HEK293T (cell line): ENCODE data around the gene GPX5.

Source experiments
- CTCF ChIA-PET: fragments of 350-600 bp; formaldehyde crosslinking; extraction: SDS; loops from one replicate; lab custom pipeline; 2021; ENCODE audit warnings: antibody characterized with exemption, inconsistent platforms; lab: Yijun Ruan, JAX
- POLR2A ChIA-PET: fragments of 350-600 bp; formaldehyde crosslinking; extraction: SDS; loops from one replicate; lab custom pipeline; 2020; ENCODE audit warnings: antibody characterized with exemption, inconsistent platforms; lab: Yijun Ruan, JAX
- DNase-seq: peaks from one replicate; pipeline ENCODE4 v3.0.0; 2012; ENCODE audit warnings: mixed read lengths; ENCODE audit errors: extremely low spot score
- ARNT ChIP-seq: fragments of 450-650 bp; IDR thresholded peaks from 2 replicates; pipeline ENCODE4 v1.6.1; 2017; ENCODE audit warnings: mild to moderate bottlenecking
- BHLHE40 ChIP-seq: fragments of 450-650 bp; IDR thresholded peaks from 2 replicates; pipeline ENCODE4 v1.6.1; 2016; ENCODE audit warnings: mild to moderate bottlenecking, moderate library complexity, borderline replicate concordance
- CTBP1 ChIP-seq: fragments of 450-650 bp; IDR thresholded peaks from 2 replicates; pipeline ENCODE4 v1.6.1; 2016; ENCODE audit warnings: borderline replicate concordance
- ELF4 ChIP-seq: fragments of 450-650 bp; IDR thresholded peaks from 2 replicates; pipeline ENCODE4 v1.6.1; 2017; ENCODE audit warnings: antibody characterized with exemption
- FOXA1 ChIP-seq: fragments of 450-650 bp; IDR thresholded peaks from 2 replicates; pipeline ENCODE4 v1.6.1; 2016; ENCODE audit warnings: mild to moderate bottlenecking
- FOXK2 ChIP-seq: fragments of 450-650 bp; IDR thresholded peaks from 2 replicates; pipeline ENCODE4 v1.6.1; 2016; ENCODE audit warnings: mild to moderate bottlenecking
- FOXM1 ChIP-seq: fragments of 450-650 bp; IDR thresholded peaks from 2 replicates; pipeline ENCODE4 v1.6.1; 2017; ENCODE audit warnings: mild to moderate bottlenecking, borderline replicate concordance
- HDGF ChIP-seq: fragments of 450-650 bp; IDR thresholded peaks from 2 replicates; pipeline ENCODE4 v1.6.1; 2017; ENCODE audit warnings: antibody characterized with exemption, borderline replicate concordance
- L3MBTL2 ChIP-seq: fragments of 450-650 bp; conservative IDR thresholded peaks from 2 replicates; pipeline ENCODE4 v1.6.1; 2016; ENCODE audit warnings: mild to moderate bottlenecking
- LEF1 ChIP-seq: fragments of 450-650 bp; IDR thresholded peaks from 2 replicates; pipeline ENCODE4 v1.6.1; 2017; ENCODE audit warnings: mild to moderate bottlenecking, borderline replicate concordance
- NFRKB ChIP-seq: fragments of 450-650 bp; IDR thresholded peaks from 2 replicates; pipeline ENCODE4 v1.6.1; 2016; ENCODE audit warnings: mild to moderate bottlenecking, moderate library complexity
- PKNOX1 ChIP-seq: fragments of 450-650 bp; IDR thresholded peaks from 2 replicates; pipeline ENCODE4 v1.6.1; 2016
- SP1 ChIP-seq: fragments of 450-650 bp; IDR thresholded peaks from 2 replicates; pipeline ENCODE4 v1.6.1; 2017
- SUZ12 ChIP-seq: fragments of 450-650 bp; IDR thresholded peaks from 2 replicates; pipeline ENCODE4 v1.6.1; 2016; ENCODE audit warnings: mild to moderate bottlenecking
- TARDBP ChIP-seq: fragments of 450-650 bp; IDR thresholded peaks from 2 replicates; pipeline ENCODE4 v1.6.1; 2016
- ZNF384 ChIP-seq: fragments of 450-650 bp; IDR thresholded peaks from 2 replicates; pipeline ENCODE4 v1.6.1; 2016

The GPX5 gene

DNA sequence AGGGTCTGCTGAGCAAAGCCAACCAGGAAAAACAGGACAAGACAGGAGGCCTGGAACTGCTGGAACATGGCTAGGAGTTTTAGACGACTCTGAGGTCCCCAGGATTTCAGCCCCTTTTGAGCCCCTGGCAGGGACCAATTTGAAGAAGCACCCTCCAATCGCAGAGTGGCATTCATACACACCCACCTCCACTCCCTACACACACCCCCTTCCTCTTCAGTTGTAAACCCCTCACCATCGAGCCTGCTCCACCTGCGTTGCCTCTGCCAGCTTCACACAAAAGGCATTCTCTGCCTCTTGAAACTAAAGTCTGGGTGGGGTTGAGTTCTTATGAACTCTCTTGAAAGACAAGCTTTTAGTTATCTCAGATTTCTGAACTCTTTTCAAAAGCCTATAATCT is 10.0 kb upstream of the GPX5 start, which contains the start of gene GPX6:
GPX6 (minus strand) TSS at position 118 of the 400 bp plus-strand sequence; CDS start at position 68, 50 bp downstream.
- no peak for TF ChIP-seq LEF1
- TF ChIP-seq BHLHE40, result no peak
- TF ChIP-seq FOXA1, result no peak
- no peak for TF ChIP-seq ZNF384
- TF ChIP-seq NFRKB, result no peak
- TF ChIP-seq ELF4, result no peak
- CTCF ChIA-PET, result interaction anchor here (0.5 kb wide), 1 partner anchor 65 kb away, joined by 3 read pairs; no protein-coding TSS in a partner anchor
- POLR2A ChIA-PET, result no interaction called here
- DNase-seq, result no peak

DNA sequence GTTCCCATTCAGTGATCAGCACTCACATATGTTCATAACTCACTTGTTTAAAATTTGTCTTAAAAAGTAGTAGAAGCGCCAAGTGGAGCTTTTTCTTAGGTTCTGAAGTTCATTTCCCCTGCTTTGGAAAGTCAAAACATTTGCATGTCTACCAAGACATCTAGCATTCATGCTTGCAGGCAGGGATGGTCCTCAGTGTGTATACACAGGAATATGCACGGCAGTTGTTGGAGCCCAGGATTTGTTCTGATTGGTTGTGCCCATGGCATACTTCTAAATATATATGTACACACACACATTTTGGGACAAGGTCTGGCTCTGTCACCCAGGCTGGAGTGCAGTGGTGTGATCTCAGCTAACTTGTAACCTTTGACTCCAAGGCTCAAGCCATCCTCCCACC is 7.7 kb upstream of the GPX5 start:
- no peak for DNase-seq
- ChIA-PET POLR2A (no interaction called here), CTCF (interaction anchor here (0.6 kb wide), 1 partner anchor 358 kb away, joined by 3 read pairs; no protein-coding TSS in a partner anchor)
- TF ChIP-seq LEF1 (no peak), FOXM1 (no peak), SP1 (no peak), ARNT (no peak), BHLHE40 (no peak), TARDBP (no peak), SUZ12 (no peak)

GRCh38 chr6:28522594-28523240 is 3.0 kb upstream of the GPX5 start:
- ChIA-PET CTCF (interaction anchor here (0.7 to 1.2 kb wide), 2 partner anchors 9 to 20 kb away, joined by 4 read pairs; no protein-coding TSS in a partner anchor), POLR2A (interaction anchor here (1.0 kb wide), 1 partner anchor 20 kb away, joined by 5 read pairs; no protein-coding TSS in a partner anchor)
- TF ChIP-seq NFRKB (no peak), FOXK2 (no peak), FOXM1 (no peak), PKNOX1 (no peak), TARDBP (no peak), ZNF384 (no peak), FOXA1 (no peak), HDGF (no peak), ELF4 (no peak), SUZ12 (no peak), CTBP1 (no peak), ARNT (no peak), L3MBTL2 (no peak), LEF1 (no peak)
- no peak for DNase-seq

- POLR2A ChIA-PET, result interaction anchor here (1.0 kb wide), 1 partner anchor 19 kb away, joined by 5 read pairs; no protein-coding TSS in a partner anchor
- CTCF ChIA-PET, result interaction anchor here (0.7 to 1.2 kb wide), 2 partner anchors 8 to 19 kb away, joined by 4 read pairs; no protein-coding TSS in a partner anchor
- no peak for DNase-seq
- TF ChIP-seq BHLHE40, result no peak
- TF ChIP-seq LEF1, result no peak
Observed at GRCh38 chr6:28523241-28523622, 2.4 kb upstream of the GPX5 start.

- ChIA-PET CTCF (interaction anchor here (1.3 kb wide), 2 partner anchors 12 to 53 kb away, joined by 3 read pairs; no protein-coding TSS in a partner anchor), POLR2A (interaction anchor here (1.5 kb wide), 1 partner anchor 12 kb away, joined by 4 read pairs; no protein-coding TSS in a partner anchor)
- no peak for DNase-seq
- TF ChIP-seq HDGF (no peak), ELF4 (no peak), TARDBP (no peak)
Observed at GRCh38 chr6:28530777-28531176, 5.1 kb downstream of the GPX5 start.

GRCh38 chr6:28531479-28532128 is 5.9 kb downstream of the GPX5 start:
- DNase-seq, result no peak
- ChIA-PET POLR2A (interaction anchor here (1.5 kb wide), 1 partner anchor 11 kb away, joined by 4 read pairs; no protein-coding TSS in a partner anchor), CTCF (interaction anchor here (1.2 to 1.3 kb wide), 2 partner anchors 9 to 52 kb away, joined by 3 to 4 read pairs; no protein-coding TSS in a partner anchor)
- no peak for TF ChIP-seq SUZ12
- TF ChIP-seq CTBP1, result no peak
- TF ChIP-seq FOXA1, result no peak
- TF ChIP-seq HDGF, result no peak
- TF ChIP-seq FOXM1, result no peak
- no peak for TF ChIP-seq FOXK2
- TF ChIP-seq LEF1, result no peak
- no peak for TF ChIP-seq TARDBP
- no peak for TF ChIP-seq SP1
- TF ChIP-seq NFRKB, result no peak
- no peak for TF ChIP-seq ELF4
- TF ChIP-seq PKNOX1, result no peak
- TF ChIP-seq ARNT, result no peak
- no peak for TF ChIP-seq BHLHE40
- TF ChIP-seq ZNF384, result no peak
- TF ChIP-seq L3MBTL2, result no peak
